Mesodermal cell (in vitro differentiated cells): Measurements from ENCODE around the gene TUBB1.
A peak's percentile ranks its signal among the peaks of the same experiment; 100 is the strongest.
"Not testable (repeated sequence)": the region's sequence is repeated elsewhere in the genome, so short reads cannot be mapped to it uniquely, and the experiment has no call there.

Experiments used
- H3K27ac ChIP-seq: 2 replicates; pipeline ENCODE4 v1.7.0; 2013; ENCODE audit warnings: mild to moderate bottlenecking, low read depth, low read length, moderate library complexity; ENCODE audit not compliant: severe bottlenecking
- H3K36me3 ChIP-seq: 2 replicates; pipeline ENCODE4 v1.7.1; 2013; ENCODE audit warnings: mild to moderate bottlenecking, low read length, moderate library complexity; ENCODE audit not compliant: control insufficient read depth, insufficient read depth
- H3K4me1 ChIP-seq: one replicate; pipeline ENCODE4 v1.7.1; 2013; ENCODE audit warnings: mild to moderate bottlenecking, low read length; ENCODE audit not compliant: insufficient read depth, control insufficient read depth, poor library complexity, severe bottlenecking
- H3K4me3 ChIP-seq: 2 replicates; pipeline ENCODE4 v1.7.0; 2013; ENCODE audit warnings: low read length, control low read depth, mild to moderate bottlenecking; ENCODE audit not compliant: insufficient read depth, poor library complexity, severe bottlenecking; ENCODE audit errors: extremely low read depth
- H3K9me3 ChIP-seq: 2 replicates; pipeline ENCODE4 v1.7.1; 2013; ENCODE audit warnings: mild to moderate bottlenecking, low read length, moderate library complexity; ENCODE audit not compliant: control insufficient read depth
- WGBS, 2 experiments: methylation state at CpG; one replicate each; pipeline ENCODE4 v1.1.5; 2013; ENCODE audit warnings: missing lambda C conversion rate in 2 of 2; ENCODE audit not compliant: insufficient coverage in 2 of 2; 5-methylcytosine and 5-hydroxymethylcytosine counted together

TUBB1 gene

DNA sequence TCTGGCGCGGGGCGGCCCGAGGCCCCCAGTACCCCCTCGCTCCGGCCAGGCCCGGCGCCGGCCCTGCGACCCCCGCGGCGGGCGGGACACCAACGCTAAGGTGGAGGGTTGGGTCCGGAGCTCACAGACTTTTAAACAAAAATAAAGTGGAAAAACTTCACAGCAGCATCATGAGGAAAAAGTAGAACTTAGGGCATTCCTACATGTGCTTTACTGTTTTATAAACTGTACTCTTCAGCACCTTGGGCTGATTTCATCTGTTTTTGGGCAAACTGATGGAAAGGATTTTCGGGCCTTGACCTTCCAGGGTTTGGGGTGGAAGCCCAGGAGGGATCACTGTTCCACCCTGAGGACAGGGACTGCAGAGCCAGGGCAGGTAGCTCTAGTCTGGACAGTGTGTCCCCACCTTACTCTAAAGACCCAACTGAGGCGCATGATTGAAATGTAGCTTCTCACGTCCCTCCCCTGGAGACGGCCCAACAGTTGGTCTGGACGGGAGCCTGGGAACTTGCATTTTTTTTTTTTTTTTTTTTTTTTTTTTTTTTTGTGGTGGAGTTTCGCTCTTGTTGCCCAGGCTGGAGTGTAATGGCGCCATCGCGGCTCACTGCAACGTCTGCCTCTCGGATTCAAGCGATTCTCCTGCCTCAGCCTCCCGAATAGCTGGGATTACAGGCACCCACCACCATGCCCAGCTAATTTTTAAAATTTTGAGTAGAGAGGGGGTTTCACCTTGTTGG, 37.4 kb upstream of the TUBB1 start:
- no peak overlapping the region for H3K27ac ChIP-seq
- WGBS, 2 experiments, result 1 to 30% methylated on average over 15 to 20 of the region's 29 CpGs

DNA sequence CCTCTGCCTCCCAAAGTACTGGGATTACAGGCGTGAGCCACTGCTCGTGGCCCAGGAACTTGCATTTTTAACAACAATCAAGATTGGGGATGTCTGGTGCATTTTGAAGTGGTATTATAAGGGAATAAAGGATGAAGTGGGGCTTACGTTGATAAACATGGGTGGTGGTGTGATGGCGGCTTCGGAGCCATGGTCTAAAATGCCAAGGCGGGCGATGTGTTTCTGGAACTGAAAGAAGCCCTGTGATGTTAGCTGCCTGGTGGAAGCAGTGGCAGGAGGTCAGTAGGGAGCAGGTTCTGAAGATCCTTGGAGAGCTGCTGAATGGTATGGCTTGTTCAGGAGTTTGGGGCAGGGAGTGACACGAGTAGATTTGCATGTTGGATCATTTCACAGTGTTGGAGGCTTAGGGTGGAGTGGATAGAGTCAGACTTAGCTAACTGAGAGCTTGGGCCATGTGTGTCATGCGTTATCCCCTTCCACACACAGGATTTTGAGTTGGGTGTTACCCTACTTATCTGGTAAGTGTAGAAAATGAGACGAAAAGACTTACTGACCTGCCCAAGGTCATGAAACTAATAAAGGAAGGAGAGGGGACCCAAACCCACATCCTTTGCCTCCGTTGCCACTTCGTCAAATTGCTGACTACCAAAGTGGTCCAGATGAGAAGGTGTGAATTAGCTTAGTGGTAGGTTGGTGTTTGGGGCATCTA, 36.7 kb upstream of the TUBB1 start:
- Histone ChIP-seq H3K36me3 (peaks cover 26% of the 10 kb centered on the region), H3K4me3 (peak overlapping the region; percentile 77), H3K9me3 (peaks cover 4% of the 10 kb centered on the region), H3K27ac (no peak overlapping the region), H3K4me1 (peaks cover 7% of the 10 kb centered on the region)
- 99 to 100% methylated on average over 9 to 10 of the region's 12 CpGs for WGBS, 2 experiments

More for the DNA sequence above, 37.4 kb upstream of the TUBB1 start:
- H3K4me3 ChIP-seq, result peak overlapping the region; percentile 77
- H3K36me3 ChIP-seq, result peaks cover 18% of the 10 kb centered on the region
- H3K4me1 ChIP-seq, result peaks cover 7% of the 10 kb centered on the region
- H3K9me3 ChIP-seq, result peaks cover 4% of the 10 kb centered on the region

DNA sequence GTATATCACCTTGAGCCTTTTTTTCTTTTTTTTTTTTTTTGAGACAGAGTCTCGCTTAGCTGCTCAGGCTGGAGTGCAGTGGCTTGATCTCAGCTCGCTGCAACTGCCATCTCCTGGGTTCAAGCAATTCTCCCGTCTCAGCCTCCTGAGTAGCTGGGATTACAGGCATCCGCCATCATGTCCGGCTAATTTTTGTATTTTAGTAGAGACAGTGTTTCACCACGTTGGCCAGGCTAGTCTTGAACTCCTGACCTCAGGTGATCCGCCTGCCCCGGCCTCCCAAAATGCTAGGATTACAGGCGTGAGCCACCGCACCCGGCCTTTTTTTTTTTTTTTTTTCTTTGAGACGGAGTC, 36.1 kb upstream of the TUBB1 start:
- not testable (repeated sequence) for H3K27ac ChIP-seq, H3K4me3 ChIP-seq, H3K9me3 ChIP-seq, H3K4me1 ChIP-seq
- H3K36me3 ChIP-seq, result peaks cover 31% of the 10 kb centered on the region
- 100% methylated on average over 4 to 6 of the region's 12 CpGs for WGBS, 2 experiments

DNA sequence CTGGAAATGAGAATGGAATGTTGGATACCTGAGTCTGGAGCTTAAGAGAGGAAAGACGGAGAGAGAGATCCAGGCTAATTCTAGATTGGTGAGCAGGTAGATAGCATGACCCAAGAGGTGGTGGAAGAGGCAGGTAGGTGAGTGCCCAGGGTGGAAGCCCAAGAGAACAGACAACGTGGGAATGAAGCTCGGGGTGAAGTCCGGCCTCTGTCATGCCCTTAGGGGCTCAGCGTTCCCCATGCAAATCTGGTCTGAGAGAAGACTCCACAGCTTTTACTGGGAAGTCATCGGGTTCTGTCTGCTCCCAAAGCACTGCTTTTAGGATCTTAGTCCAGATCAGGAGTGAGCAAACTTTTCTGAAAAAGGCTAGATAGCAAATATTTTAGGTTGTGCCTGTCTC, 34.5 kb upstream of the TUBB1 start:
- WGBS, 2 experiments, result 96% methylated on average over 6 of the region's 6 CpGs
- peaks cover 7% of the 10 kb centered on the region for H3K4me1 ChIP-seq
- H3K4me3 ChIP-seq, result no peak overlapping the region
- H3K9me3 ChIP-seq, result peaks cover 4% of the 10 kb centered on the region
- peaks cover 47% of the 10 kb centered on the region for H3K36me3 ChIP-seq
- H3K27ac ChIP-seq, result no peak overlapping the region

DNA sequence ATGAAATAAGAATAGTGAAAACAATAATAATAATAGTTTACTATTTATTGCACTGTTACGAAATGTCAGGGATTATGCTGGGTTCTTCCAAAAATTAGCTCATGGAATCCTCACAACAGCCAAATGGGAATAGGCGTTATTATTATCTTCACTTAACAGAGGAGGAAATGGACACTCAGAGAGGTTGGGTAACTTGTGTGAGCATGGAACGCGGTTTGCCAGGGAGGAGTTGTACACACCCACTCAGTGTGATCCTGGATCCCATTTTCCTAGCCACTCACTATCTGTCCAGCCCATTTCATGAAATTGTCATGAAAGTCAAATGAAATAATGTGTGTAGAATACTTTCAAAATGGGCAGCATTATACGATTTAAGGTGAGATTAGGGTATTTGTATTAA, 33.6 kb upstream of the TUBB1 start:
- 100% methylated on average over 1 of the region's 5 CpGs for WGBS, 2 experiments
- no peak overlapping the region for H3K27ac ChIP-seq
- peaks cover 57% of the 10 kb centered on the region for H3K36me3 ChIP-seq
- peaks cover under 1% of the 10 kb centered on the region for H3K9me3 ChIP-seq
- peaks cover 7% of the 10 kb centered on the region for H3K4me1 ChIP-seq
- no peak overlapping the region for H3K4me3 ChIP-seq

DNA sequence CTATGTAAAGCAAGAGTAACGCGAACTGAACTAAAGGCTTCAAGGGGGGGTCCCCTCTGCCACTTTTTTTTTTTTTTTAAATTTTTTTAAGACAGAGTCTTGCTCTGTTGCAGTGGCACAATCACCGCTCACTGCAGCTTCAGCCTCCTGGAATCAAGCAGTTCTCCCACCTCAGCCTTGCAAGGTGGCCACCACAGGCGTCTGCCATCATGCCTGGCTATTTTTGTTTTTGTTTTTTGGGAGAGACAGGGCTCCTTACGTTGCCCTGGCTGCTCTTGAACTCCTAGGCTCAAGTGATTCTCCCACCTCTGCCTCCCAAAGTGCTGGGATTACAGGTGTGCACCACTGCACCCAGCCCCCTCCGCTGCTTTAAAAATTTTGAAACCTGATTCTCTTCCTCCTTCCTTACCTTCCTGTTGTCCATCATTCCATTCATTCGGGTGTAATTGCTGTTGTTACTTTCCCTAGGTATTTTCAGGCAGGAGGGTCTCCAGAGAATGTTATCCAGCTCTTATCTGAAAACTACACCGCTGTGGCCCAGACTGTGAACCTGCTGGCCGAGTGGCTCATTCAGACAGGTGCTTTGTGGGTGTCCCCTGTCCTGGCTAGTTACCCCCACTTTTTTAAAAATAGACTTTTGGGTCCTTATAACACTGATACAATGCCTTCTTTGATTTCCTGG, 32.8 kb upstream of the TUBB1 start:
- Histone ChIP-seq H3K36me3 (peaks cover 64% of the 10 kb centered on the region), H3K4me3 (no peak overlapping the region), H3K9me3 (no peaks in the 10 kb centered on the region), H3K27ac (no peak overlapping the region), H3K4me1 (peaks cover 7% of the 10 kb centered on the region)
- WGBS, 2 experiments, result 88 to 94% methylated on average over 6 to 9 of the region's 9 CpGs

DNA sequence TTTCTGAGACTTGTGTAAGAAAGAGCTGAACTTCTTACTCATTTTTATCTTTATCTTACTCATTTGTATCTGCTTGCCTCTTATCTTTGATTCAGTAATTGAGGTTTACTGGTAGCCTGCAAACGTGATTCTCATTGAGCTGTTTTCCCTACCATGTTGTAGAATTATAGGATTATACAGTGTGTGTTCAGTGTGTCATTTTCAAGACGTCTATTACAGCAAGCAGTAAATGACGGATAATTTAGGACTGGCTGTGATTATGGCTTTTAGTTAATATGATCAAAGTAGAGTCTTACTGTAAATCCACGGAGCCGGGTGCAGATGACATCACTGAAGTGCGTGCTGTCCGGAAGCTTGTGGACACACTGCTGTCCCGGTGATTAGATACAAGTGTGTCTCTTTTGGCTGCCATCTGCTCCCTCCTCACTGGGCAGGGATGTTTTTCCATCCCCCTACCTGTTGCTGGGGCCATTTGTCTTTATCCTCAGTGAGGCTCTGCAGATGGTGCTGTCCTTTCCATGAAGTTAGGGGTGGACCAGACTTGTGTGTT, 32.2 kb upstream of the TUBB1 start:
- WGBS, 2 experiments, result 91 to 99% methylated on average over 8 of the region's 8 CpGs
- Histone ChIP-seq H3K9me3 (no peaks in the 10 kb centered on the region), H3K4me1 (peaks cover 7% of the 10 kb centered on the region), H3K4me3 (no peak overlapping the region), H3K27ac (no peak overlapping the region), H3K36me3 (peaks cover 70% of the 10 kb centered on the region)

DNA sequence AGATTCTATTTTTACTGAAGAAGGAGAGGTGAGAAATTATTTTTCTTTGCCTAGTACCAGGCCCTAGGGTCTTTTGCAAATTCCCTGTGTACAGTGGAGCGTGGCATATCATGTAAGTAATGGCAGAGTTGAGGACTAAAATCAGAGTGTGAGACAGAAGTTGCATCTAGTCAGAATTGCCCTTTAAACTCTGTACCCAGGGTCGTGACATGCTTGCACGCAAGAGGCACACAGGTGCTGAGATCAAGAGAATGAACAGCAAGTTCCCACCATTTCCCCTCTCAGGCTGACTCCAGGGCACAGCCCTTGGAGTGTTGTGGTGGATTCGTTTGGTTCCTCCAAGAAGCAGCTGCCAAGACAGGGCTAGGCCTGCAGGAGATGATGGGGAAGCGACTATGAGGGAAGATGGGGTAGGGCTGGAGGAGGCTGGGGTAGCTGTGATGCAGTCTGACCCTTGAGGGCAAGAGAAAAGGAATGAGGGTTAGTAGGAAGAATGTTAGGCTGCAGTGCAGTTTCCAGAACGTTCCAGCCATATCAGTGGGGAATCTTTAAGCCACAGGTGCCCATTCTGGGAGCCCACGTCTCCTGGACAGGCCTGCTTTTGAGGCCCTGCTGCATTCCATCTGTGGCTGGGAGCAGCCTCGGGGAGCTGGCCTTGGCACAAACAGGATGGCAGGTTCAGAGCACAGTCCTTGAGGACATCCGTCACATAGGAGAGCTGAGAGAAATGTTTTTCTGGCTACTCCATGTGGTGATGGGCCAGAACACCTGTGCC, 31.3 kb upstream of the TUBB1 start:
- H3K36me3 ChIP-seq, result peaks cover 80% of the 10 kb centered on the region
- H3K4me1 ChIP-seq, result peaks cover 7% of the 10 kb centered on the region
- H3K9me3 ChIP-seq, result no peaks in the 10 kb centered on the region
- no peak overlapping the region for H3K27ac ChIP-seq
- 93 to 98% methylated on average over 8 to 9 of the region's 9 CpGs for WGBS, 2 experiments
- H3K4me3 ChIP-seq, result no peak overlapping the region

DNA sequence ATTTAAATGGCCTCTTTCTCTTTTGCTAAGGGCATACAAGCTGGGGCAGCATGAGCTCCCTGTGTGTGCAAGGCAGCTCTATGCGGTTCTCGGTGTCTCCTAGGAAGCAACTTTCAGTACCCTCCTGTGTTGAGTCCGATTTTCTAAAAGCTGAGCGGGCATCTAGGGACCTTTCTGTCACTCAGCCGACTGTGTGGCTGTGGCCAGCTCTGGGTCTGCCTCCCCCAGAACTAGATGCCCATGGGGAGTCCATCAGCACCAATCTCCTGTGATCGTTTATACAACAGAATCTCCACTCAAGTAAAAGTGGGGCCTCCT, 30.7 kb upstream of the TUBB1 start:
- 87 to 94% methylated on average over 5 of the region's 6 CpGs for WGBS, 2 experiments

DNA sequence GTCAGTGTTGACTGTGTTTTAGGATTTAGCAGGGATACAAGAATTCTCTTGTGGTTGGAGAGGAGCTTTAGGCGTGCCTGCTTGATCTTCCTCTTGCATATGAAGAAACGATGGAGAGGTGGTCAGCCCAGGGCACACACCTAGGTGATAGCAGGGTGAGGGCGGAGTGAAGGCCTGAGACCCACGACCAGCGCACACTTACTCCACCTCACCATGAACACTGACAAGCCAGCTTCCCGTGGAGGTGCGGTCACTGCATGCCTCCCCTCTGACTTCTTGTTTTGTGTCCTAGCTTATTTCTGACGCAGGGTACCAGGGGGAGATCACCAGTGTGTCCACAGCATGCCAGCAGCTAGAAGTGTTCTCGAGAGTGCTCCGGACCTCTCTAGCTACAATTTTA, 30.0 kb upstream of the TUBB1 start:
- Histone ChIP-seq H3K27ac (no peak overlapping the region), H3K4me3 (no peak overlapping the region), H3K4me1 (peaks cover 2% of the 10 kb centered on the region), H3K36me3 (peaks cover 92% of the 10 kb centered on the region), H3K9me3 (no peaks in the 10 kb centered on the region)
- 98 to 100% methylated on average over 7 to 10 of the region's 10 CpGs for WGBS, 2 experiments

More for the DNA sequence above, 30.7 kb upstream of the TUBB1 start:
- Histone ChIP-seq H3K4me3 (no peak overlapping the region), H3K4me1 (peaks cover 7% of the 10 kb centered on the region), H3K27ac (no peak overlapping the region), H3K9me3 (no peaks in the 10 kb centered on the region), H3K36me3 (peaks cover 85% of the 10 kb centered on the region)
